Heart right ventricle (tissue), 16 donors: ENCODE results near the gene B2M. TPM values are rescaled to one million over a fixed set of nuclear protein-coding genes. Genes with fewer than 3 reads are reported as not detected.
"Not testable (repeated sequence)": the region's sequence is repeated elsewhere in the genome, so short reads cannot be mapped to it uniquely, and the experiment has no call there.

Experiments
- ATAC-seq, 8 donors: fragments of 200-7000 bp; cut with Tn5 transposase; one replicate each; pipeline ENCODE4 v1.9.1; 2020; ENCODE audit warnings: mild to moderate bottlenecking in 8 of 8, moderate library complexity in 8 of 8, moderate number of reproducible peaks in 1 of 8
- DNase-seq, 2 donors: peaks; one replicate each; pipeline ENCODE4 v3.0.0-alpha.2; 2020
- H3K27ac ChIP-seq, 10 donors: fragments of 200-600 bp; sonication (generic) in 2 of 10; one replicate each; pipeline versions ENCODE4 v1.5.0 to v1.8.0; 2020 to 2022; ENCODE audit warnings: mild to moderate bottlenecking in 3 of 10
- H3K27me3 ChIP-seq, 7 donors: fragments of 200-600 bp; one replicate each; pipeline ENCODE4 v1.8.0; 2021 to 2022; ENCODE audit warnings: mild to moderate bottlenecking in 2 of 7
- H3K36me3 ChIP-seq, 9 donors: fragments of 200-600 bp; sonication (generic) in 1 of 9; one replicate each; pipeline versions ENCODE4 v1.5.0 to v1.8.0; 2020 to 2022; ENCODE audit warnings: mild to moderate bottlenecking in 2 of 9
- H3K4me1 ChIP-seq, 9 donors: fragments of 200-600 bp; sonication (generic) in 1 of 9; one replicate each; pipeline versions ENCODE4 v1.5.0 to v1.8.0; 2020 to 2022; ENCODE audit warnings: mild to moderate bottlenecking in 4 of 9
- H3K4me3 ChIP-seq, 10 donors: fragments of 200-600 bp; sonication (generic) in 2 of 10; one replicate each; pipeline versions ENCODE4 v1.5.0 to v1.8.0; 2020 to 2022; ENCODE audit warnings: mild to moderate bottlenecking in 7 of 10, moderate library complexity in 2 of 10
- H3K9me3 ChIP-seq, 11 donors: fragments of 200-600 bp in 10 of 11; sonication (generic) in 2 of 11; one replicate each; pipeline versions ENCODE4 v1.5.0 to v1.8.0; 2013 to 2022; ENCODE audit warnings: mild to moderate bottlenecking in 2 of 11, control low read depth in 1 of 11, moderate library complexity in 1 of 11
- WGBS, 2 donors: extraction: QIAGEN DNeasy Blood & Tissue Kit; methylation state at CpG; one replicate each; pipeline ENCODE4 v1.1.7; 2013; ENCODE audit warnings: inconsistent platforms in 1 of 2; 5-methylcytosine and 5-hydroxymethylcytosine counted together
- intact Hi-C, 10 donors: fragments of 100-400 bp; cut with DNase I; formaldehyde crosslinking; loops; one replicate each; pipeline versions ENCODE4 v1.11.1 to v1.14.2; 2022
- polyA plus RNA-seq, 2 donors: library from polyadenylated mRNA; stranded (reverse); fragments of 200-250 nt; gene quantifications; one replicate each; pipeline ENCODE4 v1.2.3, GENCODE V29; 2013
- total RNA-seq, 10 donors: library from RNA; stranded (reverse); fragmentation: NEBNext Ultra II Directional in 3 of 10; extraction: Animal tissue kit (Norgen Biotek cat#: 25700) in 3 of 10; gene quantifications; one replicate each; pipeline versions ENCODE4 v1.2.1 to v1.2.4, GENCODE V29; 2021 to 2023
- TF ChIP-seq, protein P1 (sequence below), 9 donors: fragments of 200-600 bp; sonication (generic) in 2 of 9; IDR thresholded peaks; one replicate each; pipeline versions ENCODE4 v1.5.0 to v1.8.0; 2021 to 2022; ENCODE audit warnings: antibody characterized with exemption in 9 of 9, mild to moderate bottlenecking in 5 of 9, moderate library complexity in 1 of 9
- donor health status: Arrhythmogenic right ventricular cardiomyopathy.
- donor health status: ischemic (EF 13 %, LVEDD 7.1; RV severe dilation, severe dysfunction).
- donor health status: healthy with polysubstance abuse.
- donor health status: DM: no; HTN: yes; CAD: no.
- donor health status: DM: no; HTN: no; CAD: no.
- donor health status: ischemic (EF 25% LVEDD 6.9; RV normal size, moderate dysfunction).
- donor health status: ischemic (EF 25% LVEDD 5.7; RV mildly dilated, moderate dysfunction).
- donor health status: healthy.
- donor health status: DM: yes; HTN: yes; CAD: no.
- donor health status: Ischemic cardiomyopathy.
- donor health status: ischemic (EF 35%, LVEDD 5.7; RV mildly dilated, moderate dysfunction).
- donor health status: nonischemic (EF 11% LVEDD 7.7; RV severe dilation, severe dysfunction).
- donor health status: DM: yes; HTN: yes; CAD: no.
- donor health status: PGD.
- donor health status: ischemic (EF 29% LVEDD 5.4; RV normal size, mild dysfunction).
- donor health status: nonischemic (EF 23%, LVEDD 6.1; RV moderate dilation, normal function).

B2M gene
- total and polyA plus RNA-seq, 12 donors: 782 to 5,382 (median 1,085) TPM

DNA sequence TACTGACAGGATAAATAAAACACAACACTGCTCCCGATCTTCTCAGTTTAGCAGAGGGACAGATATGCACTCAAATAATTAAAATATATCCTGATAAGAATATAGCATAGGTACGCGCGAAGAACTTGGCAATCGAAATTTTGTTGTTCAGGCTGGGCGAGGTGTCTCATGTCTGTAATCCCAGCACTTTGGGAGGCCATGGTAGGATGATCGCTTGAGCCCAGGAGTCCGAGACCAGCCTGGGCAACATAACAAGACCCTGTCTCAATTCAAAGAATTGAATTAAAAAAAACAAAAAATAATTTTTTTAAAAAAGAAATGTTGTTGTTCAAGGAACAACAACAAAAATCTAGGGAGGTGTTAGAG is 7.6 kb downstream of the B2M start:
- TF ChIP-seq, protein P1, sequence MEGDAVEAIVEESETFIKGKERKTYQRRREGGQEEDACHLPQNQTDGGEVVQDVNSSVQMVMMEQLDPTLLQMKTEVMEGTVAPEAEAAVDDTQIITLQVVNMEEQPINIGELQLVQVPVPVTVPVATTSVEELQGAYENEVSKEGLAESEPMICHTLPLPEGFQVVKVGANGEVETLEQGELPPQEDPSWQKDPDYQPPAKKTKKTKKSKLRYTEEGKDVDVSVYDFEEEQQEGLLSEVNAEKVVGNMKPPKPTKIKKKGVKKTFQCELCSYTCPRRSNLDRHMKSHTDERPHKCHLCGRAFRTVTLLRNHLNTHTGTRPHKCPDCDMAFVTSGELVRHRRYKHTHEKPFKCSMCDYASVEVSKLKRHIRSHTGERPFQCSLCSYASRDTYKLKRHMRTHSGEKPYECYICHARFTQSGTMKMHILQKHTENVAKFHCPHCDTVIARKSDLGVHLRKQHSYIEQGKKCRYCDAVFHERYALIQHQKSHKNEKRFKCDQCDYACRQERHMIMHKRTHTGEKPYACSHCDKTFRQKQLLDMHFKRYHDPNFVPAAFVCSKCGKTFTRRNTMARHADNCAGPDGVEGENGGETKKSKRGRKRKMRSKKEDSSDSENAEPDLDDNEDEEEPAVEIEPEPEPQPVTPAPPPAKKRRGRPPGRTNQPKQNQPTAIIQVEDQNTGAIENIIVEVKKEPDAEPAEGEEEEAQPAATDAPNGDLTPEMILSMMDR (IDR thresholded peaks at IDR 0.05): no peak
- H3K4me1 ChIP-seq: peaks cover 5 to 92% (median 40%) of the 10 kb centered on the region in 9 donors
- intact Hi-C loops: no loop called here

DNA sequence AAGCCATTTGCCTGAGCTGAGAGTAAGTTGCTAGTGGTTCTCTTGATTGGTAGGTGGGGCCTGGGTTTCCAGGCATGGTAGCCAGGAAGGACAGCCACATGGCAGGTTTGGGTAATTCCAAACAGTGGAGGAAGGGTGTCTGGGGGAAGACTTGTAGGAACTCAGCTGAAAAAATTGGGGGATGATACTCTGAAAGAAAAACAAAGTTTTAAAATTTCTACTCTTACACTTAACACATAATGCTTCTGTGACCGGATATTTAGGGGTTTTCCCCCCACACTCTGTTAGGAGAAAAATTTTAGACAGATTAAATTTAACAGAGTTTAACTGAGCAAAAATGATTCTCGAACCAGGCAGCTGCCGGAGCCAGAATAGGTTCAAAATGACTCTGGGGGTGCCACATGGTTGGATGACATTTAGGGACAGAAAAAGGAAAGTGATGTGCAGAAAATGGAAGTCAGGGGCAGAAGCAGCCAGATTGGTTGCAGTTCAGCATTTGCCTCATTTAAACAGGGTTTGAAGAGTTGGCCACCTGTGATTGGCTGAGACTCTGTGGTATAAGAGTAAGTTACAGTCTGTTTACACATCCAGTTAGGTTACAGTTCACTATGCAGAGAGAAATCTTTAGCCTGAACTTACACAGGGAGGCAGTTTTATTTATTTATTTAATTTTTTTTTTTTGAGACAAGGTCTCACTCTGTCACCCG is 8.1 kb downstream of the B2M start:
- whole genome bisulfite sequencing, 2 donors: 76 to 88% methylated on average over 4 of the region's 4 CpGs

More for the DNA sequence above, 7.6 kb downstream of the B2M start:
- WGBS, 2 donors: 90 to 91% methylated on average over 8 of the region's 8 CpGs
- H3K27me3 ChIP-seq: no peaks in the 10 kb centered on the region
- DNase-seq (no peak), ATAC-seq (no peak)
- no peaks in the 10 kb centered on the region for H3K9me3 ChIP-seq
- peaks cover 0 to 62% (median 37%) of the 10 kb centered on the region in 9 donors for H3K36me3 ChIP-seq
- H3K27ac ChIP-seq: peak overlapping the region in 2 of 10 donors; percentile 10 to 61
- H3K4me3 ChIP-seq: no peak overlapping the region

GRCh38 chr15:44720000-44720435 is 8.7 kb downstream of the B2M start:
- WGBS, 2 donors: 92 to 94% methylated on average over 8 of the region's 8 CpGs
- H3K9me3 ChIP-seq, H3K4me3 ChIP-seq, ATAC-seq, H3K27me3 ChIP-seq, intact Hi-C loops, DNase-seq: not testable (repeated sequence)
- Histone ChIP-seq H3K4me1 (peaks cover 5 to 91% (median 31%) of the 10 kb centered on the region in 9 donors), H3K36me3 (peaks cover 0 to 51% (median 37%) of the 10 kb centered on the region in 9 donors), H3K27ac (peak overlapping the region in 3 of 10 donors; percentile 4 to 61 (median 12))

More for the DNA sequence above, 8.1 kb downstream of the B2M start:
- DNase-seq: no peak
- TF ChIP-seq, protein P1 (IDR thresholded peaks at IDR 0.05): no peak
- Histone ChIP-seq H3K4me1 (peaks cover 5 to 91% (median 35%) of the 10 kb centered on the region in 9 donors), H3K9me3 (no peaks in the 10 kb centered on the region), H3K27me3 (no peaks in the 10 kb centered on the region), H3K4me3 (no peak overlapping the region), H3K27ac (peak overlapping the region in 3 of 10 donors; percentile 10 to 61 (median 12)), H3K36me3 (peaks cover 0 to 56% (median 37%) of the 10 kb centered on the region in 9 donors)
- peak in 5 of 8 donors; percentile 14 to 46 (median 34) for ATAC-seq
- intact Hi-C loops: no loop called here

- peak overlapping the region in 2 of 10 donors; percentile 4 to 61 for H3K27ac ChIP-seq
- WGBS, 2 donors: 91 to 93% methylated on average over 4 of the region's 4 CpGs
- no peak overlapping the region for H3K4me3 ChIP-seq
- H3K9me3 ChIP-seq: no peaks in the 10 kb centered on the region
- H3K36me3 ChIP-seq: peaks cover 0 to 45% (median 34%) of the 10 kb centered on the region in 9 donors
- peaks cover 3 to 91% (median 28%) of the 10 kb centered on the region in 9 donors for H3K4me1 ChIP-seq
- TF ChIP-seq, protein P1 (IDR thresholded peaks at IDR 0.05): no peak
- H3K27me3 ChIP-seq: no peaks in the 10 kb centered on the region
- ATAC-seq (no peak), DNase-seq (no peak)
- intact Hi-C loops: no loop called here
Observed at GRCh38 chr15:44720460-44721176, 9.3 kb downstream of the B2M start.
